Activated CD4-positive, alpha-beta memory T cell treated with anti-CD3 and anti-CD28 coated beads for 36 hours (primary cell): ENCODE measurements around the gene PLD6. TPM values are rescaled to one million over a fixed set of nuclear protein-coding genes. Genes with fewer than 3 reads are reported as not detected.

Experiments used
- CTCF ChIA-PET: fragments of 350-600 bp; sonication (Branson Sonifier 250); formaldehyde crosslinking; loops from one replicate; lab custom pipeline; 2021; ENCODE audit warnings: antibody characterized with exemption, inconsistent platforms; lab: Charles Lee
- POLR2A ChIA-PET: fragments of 350-600 bp; sonication (Branson Sonifier 250); formaldehyde crosslinking; loops from one replicate; lab custom pipeline; 2021; ENCODE audit warnings: antibody characterized with exemption; lab: Charles Lee
- DNase-seq: peaks from one replicate; pipeline ENCODE4 v3.0.0-alpha.2; 2020
- H3K27ac Mint-ChIP-seq: one replicate; pipeline ENCODE4 v1.8.0; 2021; ENCODE audit warnings: mixed read lengths
- H3K27me3 Mint-ChIP-seq: one replicate; pipeline ENCODE4 v1.8.0; 2021; ENCODE audit warnings: mixed read lengths
- H3K36me3 Mint-ChIP-seq: one replicate; pipeline ENCODE4 v1.8.0; 2021; ENCODE audit warnings: mixed read lengths
- H3K4me1 Mint-ChIP-seq: one replicate; pipeline ENCODE4 v1.8.0; 2021; ENCODE audit warnings: low read depth, mixed read lengths
- H3K4me3 Mint-ChIP-seq: one replicate; pipeline ENCODE4 v1.8.0; 2021; ENCODE audit warnings: mild to moderate bottlenecking, mixed read lengths
- H3K9me3 Mint-ChIP-seq: one replicate; pipeline ENCODE4 v1.8.0; 2021; ENCODE audit warnings: mixed read lengths
- intact Hi-C: fragments of 100-400 bp; cut with micrococcal nuclease; formaldehyde crosslinking; loops from one replicate; pipeline ENCODE4 v1.15.1; 2023
- total RNA-seq, 2 experiments: library from RNA; stranded (reverse); gene quantifications; one replicate each; pipeline ENCODE4 v1.2.3, GENCODE V29; 2021

The PLD6 gene
- total RNA-seq, 2 experiments from 2014 or later, result 9.3 to 9.4 TPM

DNA sequence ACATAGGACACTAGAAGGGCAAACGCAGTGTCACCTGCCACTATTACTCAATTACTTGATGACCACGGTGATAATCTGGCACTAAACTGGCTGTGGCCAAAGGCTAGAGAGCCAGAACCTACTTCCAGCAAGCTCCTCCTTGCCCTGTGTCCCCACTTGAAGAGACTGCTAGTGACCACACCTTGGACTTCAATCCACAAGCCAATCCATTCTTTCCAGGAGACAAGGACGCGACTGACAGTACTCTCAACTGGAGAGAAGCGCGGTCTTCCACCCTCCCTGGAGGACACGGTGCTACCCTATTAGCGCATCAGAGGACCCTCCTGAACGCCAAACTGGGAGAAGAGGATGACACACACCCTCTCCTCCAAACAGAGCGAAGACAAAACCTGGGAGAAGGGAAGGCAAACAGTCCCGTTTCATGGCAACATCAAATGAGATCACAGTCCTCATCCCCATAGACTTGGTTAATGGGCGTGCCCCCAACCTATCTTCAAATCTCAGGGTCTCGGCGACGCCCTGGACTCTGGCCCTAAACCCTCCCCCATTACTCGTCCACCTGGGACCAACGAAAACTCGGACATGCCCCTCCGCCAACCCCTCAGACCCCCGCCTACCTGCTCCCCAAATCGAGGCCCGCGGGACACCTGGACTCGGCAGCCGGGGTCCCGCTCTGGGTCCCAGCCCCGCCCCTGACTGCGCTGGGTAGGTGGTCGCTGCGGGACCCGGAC, 30.3 kb upstream of the PLD6 start:
- POLR2A ChIA-PET, result interaction anchor here (1.0 to 1.2 kb wide), 4 partner anchors 8 to 195 kb away, joined by 3 to 4 read pairs (median 4); partner anchors contain the start of gene COPS3

DNA sequence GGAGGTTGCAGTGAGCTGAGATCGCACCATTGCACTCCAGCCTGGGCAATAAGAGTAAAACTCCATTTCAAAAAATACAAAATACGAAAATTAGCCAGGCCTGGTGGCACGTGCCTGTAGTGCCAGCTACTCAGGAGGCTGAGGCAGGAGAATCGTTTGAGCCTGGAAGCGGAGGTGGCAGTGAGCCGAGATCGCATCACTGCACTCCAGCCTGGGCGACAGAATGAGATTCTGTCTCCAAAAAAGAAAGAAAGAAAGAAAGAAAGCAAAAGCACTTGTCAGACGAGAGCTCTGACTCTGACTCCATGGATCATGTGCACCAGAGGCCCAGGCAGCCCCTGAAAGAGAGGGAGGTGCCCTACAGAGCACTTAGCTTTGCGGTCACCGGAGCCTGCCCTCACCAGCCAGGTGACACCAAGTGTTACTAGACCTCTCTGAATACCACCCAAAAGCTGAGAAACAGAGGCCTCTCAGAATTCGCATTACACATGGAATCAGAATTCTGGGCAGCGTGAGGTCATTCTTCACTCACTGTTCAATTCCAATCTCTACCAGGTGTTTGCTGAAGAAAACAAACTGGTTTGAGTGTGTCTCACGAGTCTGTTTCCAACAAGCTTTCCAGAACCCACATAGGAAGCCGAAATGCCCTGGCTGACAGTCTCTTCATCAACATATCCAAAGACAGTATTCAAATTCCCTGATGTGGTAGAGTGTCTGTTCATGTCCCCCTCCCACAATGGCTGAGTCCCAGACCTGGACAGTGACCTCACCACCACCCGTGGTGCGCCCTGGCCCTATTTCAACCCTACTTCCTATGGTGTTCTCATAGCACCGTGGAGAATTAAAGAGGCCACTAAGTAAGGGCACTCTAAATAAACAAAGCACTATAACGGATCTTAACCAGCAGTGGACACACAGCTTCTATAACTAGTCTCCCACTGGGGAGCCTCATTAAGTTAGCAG, 29.4 kb upstream of the PLD6 start:
- peak overlapping the region; percentile 97 for H3K4me3 Mint-ChIP-seq
- peak; percentile 15 for DNase-seq
- peaks cover 9% of the 10 kb centered on the region for H3K36me3 Mint-ChIP-seq
- H3K27me3 Mint-ChIP-seq, result no peaks in the 10 kb centered on the region
- ChIA-PET POLR2A (interaction anchor here (1.0 to 1.2 kb wide), 2 partner anchors 9 to 15 kb away, joined by 3 to 4 read pairs; no protein-coding TSS in a partner anchor), CTCF (interaction anchor here (1.8 kb wide), 1 partner anchor 93 kb away, joined by 9 read pairs; no protein-coding TSS in a partner anchor)
- intact Hi-C loops, result loop anchor here (2.0 kb wide), 2 partner anchors 29 to 45 kb away; partner anchors contain the start of genes COPS3 and PLD6
- H3K4me1 Mint-ChIP-seq, result peaks cover 36% of the 10 kb centered on the region
- peak overlapping the region; percentile 94 for H3K27ac Mint-ChIP-seq
- H3K9me3 Mint-ChIP-seq, result no peaks in the 10 kb centered on the region

More for the DNA sequence above, 30.3 kb upstream of the PLD6 start:
- Mint-ChIP-seq H3K27me3 (no peaks in the 10 kb centered on the region), H3K9me3 (no peaks in the 10 kb centered on the region), H3K27ac (peak overlapping the region; percentile 94), H3K4me3 (peak overlapping the region; percentile 97), H3K4me1 (peaks cover 36% of the 10 kb centered on the region), H3K36me3 (peaks cover 9% of the 10 kb centered on the region)
- intact Hi-C loops, result loop anchor here (1.0 to 2.0 kb wide), 3 partner anchors 30 to 57 kb away; partner anchors contain the start of genes COPS3 and PLD6
- CTCF ChIA-PET, result interaction anchor here (0.9 to 1.8 kb wide), 4 partner anchors 94 to 236 kb away, joined by 3 to 9 read pairs (median 6); no protein-coding TSS in a partner anchor
- no peak for DNase-seq

- ChIA-PET CTCF (no interaction called here), POLR2A (no interaction called here)
- Mint-ChIP-seq H3K9me3 (no peaks in the 10 kb centered on the region), H3K4me3 (no peak overlapping the region), H3K27me3 (no peaks in the 10 kb centered on the region), H3K4me1 (peaks cover 16% of the 10 kb centered on the region), H3K36me3 (peaks cover 17% of the 10 kb centered on the region), H3K27ac (no peak overlapping the region)
- intact Hi-C loops, result no loop called here
- DNase-seq, result no peak
Observed at GRCh38 chr17:17232303-17232621, 26.1 kb upstream of the PLD6 start.

GRCh38 chr17:17231621-17232302, 25.6 kb upstream of the PLD6 start:
- H3K36me3 Mint-ChIP-seq, result peaks cover 17% of the 10 kb centered on the region
- no peaks in the 10 kb centered on the region for H3K27me3 Mint-ChIP-seq
- H3K4me1 Mint-ChIP-seq, result peaks cover 16% of the 10 kb centered on the region
- no peaks in the 10 kb centered on the region for H3K9me3 Mint-ChIP-seq
- CTCF ChIA-PET, result no interaction called here
- POLR2A ChIA-PET, result no interaction called here
- no peak for DNase-seq
- no peak overlapping the region for H3K4me3 Mint-ChIP-seq
- intact Hi-C loops, result no loop called here
- H3K27ac Mint-ChIP-seq, result no peak overlapping the region

- ChIA-PET POLR2A (interaction anchor here (0.7 kb wide), 1 partner anchor 50 kb away, joined by 3 read pairs; no protein-coding TSS in a partner anchor), CTCF (interaction anchor here (0.9 to 1.7 kb wide), 2 partner anchors 44 to 88 kb away, joined by 3 to 5 read pairs; no protein-coding TSS in a partner anchor)
- Mint-ChIP-seq H3K4me1 (no peaks in the 10 kb centered on the region), H3K36me3 (peaks cover 26% of the 10 kb centered on the region), H3K4me3 (no peak overlapping the region), H3K27ac (no peak overlapping the region), H3K27me3 (no peaks in the 10 kb centered on the region), H3K9me3 (no peaks in the 10 kb centered on the region)
- DNase-seq, result no peak
- intact Hi-C loops, result no loop called here
Observed at GRCh38 chr17:17229416-17230384, 23.6 kb upstream of the PLD6 start.

DNA sequence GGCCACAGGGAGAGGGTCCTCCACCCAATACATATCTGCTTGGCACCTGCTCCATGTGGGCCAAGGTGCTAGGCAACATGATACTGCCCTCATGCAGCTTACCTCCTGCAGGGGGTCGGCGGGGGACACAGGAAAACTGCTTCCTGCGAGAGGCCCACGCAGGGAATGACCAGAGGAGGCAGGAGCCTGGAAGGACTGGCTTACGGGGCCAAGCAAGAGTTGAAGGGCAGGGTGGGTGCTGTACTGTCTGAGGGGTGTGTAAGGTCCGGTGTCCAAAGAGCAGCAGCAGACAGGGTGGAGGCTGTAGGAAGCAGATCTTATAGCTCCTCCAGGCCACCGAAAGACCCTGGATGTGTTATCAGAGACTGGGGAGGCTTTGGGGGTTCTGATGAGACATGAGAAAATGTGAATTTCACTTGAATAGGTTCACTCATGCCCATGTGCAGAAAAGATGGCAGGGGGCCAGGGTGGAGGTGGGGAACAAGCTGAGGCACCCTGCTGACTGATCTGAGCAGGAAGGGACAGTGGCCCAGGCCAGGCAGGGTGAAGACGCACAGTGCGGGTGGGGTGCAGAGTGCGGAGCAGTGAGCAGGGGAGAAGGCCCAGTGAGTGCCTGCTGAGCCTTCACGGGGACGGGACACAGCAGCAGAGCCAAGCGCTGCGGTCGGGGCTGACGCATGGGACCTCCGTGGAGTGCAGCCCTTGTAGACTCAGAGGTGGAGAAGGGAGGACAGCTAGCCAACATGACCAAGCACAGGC, 22.6 kb upstream of the PLD6 start:
- no peak overlapping the region for H3K4me3 Mint-ChIP-seq
- H3K27ac Mint-ChIP-seq, result peak overlapping the region; percentile 31
- no peaks in the 10 kb centered on the region for H3K27me3 Mint-ChIP-seq
- ChIA-PET POLR2A (no interaction called here), CTCF (interaction anchor here (1.7 kb wide), 1 partner anchor 87 kb away, joined by 5 read pairs; no protein-coding TSS in a partner anchor)
- no peaks in the 10 kb centered on the region for H3K4me1 Mint-ChIP-seq
- DNase-seq, result no peak
- no peaks in the 10 kb centered on the region for H3K9me3 Mint-ChIP-seq
- intact Hi-C loops, result no loop called here
- H3K36me3 Mint-ChIP-seq, result peaks cover 29% of the 10 kb centered on the region

GRCh38 chr17:17227608-17228520, 21.7 kb upstream of the PLD6 start:
- intact Hi-C loops, result no loop called here
- Mint-ChIP-seq H3K4me1 (no peaks in the 10 kb centered on the region), H3K27ac (no peak overlapping the region), H3K9me3 (no peaks in the 10 kb centered on the region), H3K4me3 (no peak overlapping the region), H3K27me3 (no peaks in the 10 kb centered on the region), H3K36me3 (peaks cover 29% of the 10 kb centered on the region)
- CTCF ChIA-PET, result no interaction called here
- POLR2A ChIA-PET, result no interaction called here
- no peak for DNase-seq

DNA sequence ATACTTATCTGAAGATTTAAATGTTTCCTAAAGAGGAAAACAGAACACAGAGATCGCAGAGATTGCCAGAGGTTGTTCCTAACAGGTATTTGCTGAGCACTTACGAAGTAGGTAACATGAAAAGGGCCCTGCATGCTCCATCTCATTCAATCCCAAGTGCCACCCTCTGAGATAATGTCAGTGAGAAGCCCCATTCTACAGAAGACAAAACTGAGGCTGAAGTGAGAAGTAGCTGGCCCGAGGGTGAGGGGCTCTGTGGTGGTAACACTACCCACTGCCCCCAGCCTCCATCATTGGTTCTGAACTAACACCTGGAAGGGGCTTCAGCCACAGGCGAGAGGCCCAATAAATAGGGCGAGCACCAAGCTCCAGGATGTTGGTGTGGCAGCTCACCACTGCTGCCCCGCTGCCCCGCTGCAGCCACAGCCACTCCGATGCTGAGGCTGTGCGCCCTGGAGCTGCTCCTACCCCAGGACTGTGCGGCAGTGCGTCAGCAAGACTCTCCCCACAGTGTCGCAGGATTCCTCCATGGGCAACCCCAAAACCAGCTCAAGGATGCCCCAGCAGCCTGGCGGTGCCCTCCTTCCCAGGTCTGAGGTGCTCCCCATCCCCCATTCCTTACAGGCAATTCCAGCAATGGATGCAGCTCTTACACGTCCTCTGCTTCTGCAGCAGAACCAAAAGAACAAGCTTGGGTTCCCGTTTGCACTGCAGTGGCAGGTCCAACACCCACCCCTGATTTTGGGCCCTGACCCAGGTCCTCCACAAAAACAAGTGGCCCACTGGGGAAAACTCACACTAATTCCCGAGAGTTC, 20.5 kb upstream of the PLD6 start:
- Mint-ChIP-seq H3K27me3 (no peaks in the 10 kb centered on the region), H3K9me3 (no peaks in the 10 kb centered on the region), H3K27ac (no peak overlapping the region), H3K4me3 (no peak overlapping the region), H3K4me1 (no peaks in the 10 kb centered on the region), H3K36me3 (peaks cover 22% of the 10 kb centered on the region)
- intact Hi-C loops, result no loop called here
- DNase-seq, result no peak
- ChIA-PET POLR2A (no interaction called here), CTCF (no interaction called here)

GRCh38 chr17:17225901-17226300, 19.8 kb upstream of the PLD6 start:
- Mint-ChIP-seq H3K27ac (no peak overlapping the region), H3K9me3 (no peaks in the 10 kb centered on the region), H3K4me1 (no peaks in the 10 kb centered on the region), H3K27me3 (no peaks in the 10 kb centered on the region), H3K4me3 (no peak overlapping the region), H3K36me3 (peaks cover 25% of the 10 kb centered on the region)
- ChIA-PET CTCF (no interaction called here), POLR2A (no interaction called here)
- no peak for DNase-seq
- intact Hi-C loops, result no loop called here
